Measurements from ENCODE around the gene EPHB1.

EPHB1 gene

DNA sequence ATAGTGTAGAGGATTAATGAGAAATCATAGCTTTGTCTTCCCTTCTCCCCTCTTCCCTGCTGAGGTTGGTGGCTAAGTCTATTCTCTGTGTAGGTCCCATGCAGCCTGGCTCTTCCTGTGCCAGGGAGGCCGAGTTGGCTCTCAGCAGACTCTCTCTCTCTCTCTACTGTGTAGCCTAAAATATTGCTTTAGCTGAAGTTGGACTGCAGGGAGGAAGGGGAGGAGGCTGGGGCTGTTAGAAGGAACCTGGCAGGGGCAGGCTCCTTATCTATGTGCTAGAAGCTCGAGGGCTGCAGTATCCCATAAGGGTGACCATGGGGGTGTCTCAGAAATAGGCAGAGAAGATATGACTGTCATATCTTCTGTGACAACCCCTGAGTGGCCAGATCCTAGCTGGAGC, 160.8 kb downstream of the EPHB1 start:
- TF ChIP-seq, protein P1, sequence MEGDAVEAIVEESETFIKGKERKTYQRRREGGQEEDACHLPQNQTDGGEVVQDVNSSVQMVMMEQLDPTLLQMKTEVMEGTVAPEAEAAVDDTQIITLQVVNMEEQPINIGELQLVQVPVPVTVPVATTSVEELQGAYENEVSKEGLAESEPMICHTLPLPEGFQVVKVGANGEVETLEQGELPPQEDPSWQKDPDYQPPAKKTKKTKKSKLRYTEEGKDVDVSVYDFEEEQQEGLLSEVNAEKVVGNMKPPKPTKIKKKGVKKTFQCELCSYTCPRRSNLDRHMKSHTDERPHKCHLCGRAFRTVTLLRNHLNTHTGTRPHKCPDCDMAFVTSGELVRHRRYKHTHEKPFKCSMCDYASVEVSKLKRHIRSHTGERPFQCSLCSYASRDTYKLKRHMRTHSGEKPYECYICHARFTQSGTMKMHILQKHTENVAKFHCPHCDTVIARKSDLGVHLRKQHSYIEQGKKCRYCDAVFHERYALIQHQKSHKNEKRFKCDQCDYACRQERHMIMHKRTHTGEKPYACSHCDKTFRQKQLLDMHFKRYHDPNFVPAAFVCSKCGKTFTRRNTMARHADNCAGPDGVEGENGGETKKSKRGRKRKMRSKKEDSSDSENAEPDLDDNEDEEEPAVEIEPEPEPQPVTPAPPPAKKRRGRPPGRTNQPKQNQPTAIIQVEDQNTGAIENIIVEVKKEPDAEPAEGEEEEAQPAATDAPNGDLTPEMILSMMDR (IDR thresholded peaks at IDR 0.05; ENCODE audit: low read depth, low read length, missing control alignments), result no peak
- no peak for DNase-seq
- Histone ChIP-seq H3K27me3 (replicated peaks) (no peaks in the 10 kb centered on the region), H3K4me3 (ENCODE audit: low read depth, low read length) (no peak overlapping the region), H3K27ac (no peak overlapping the region), H3K36me3 (replicated peaks) (no peaks in the 10 kb centered on the region)
- in situ Hi-C loops (cut with HindIII; ENCODE audit: low pct_ligation_motif_present, low sequenced_read_pairs), result no loop called here

DNA sequence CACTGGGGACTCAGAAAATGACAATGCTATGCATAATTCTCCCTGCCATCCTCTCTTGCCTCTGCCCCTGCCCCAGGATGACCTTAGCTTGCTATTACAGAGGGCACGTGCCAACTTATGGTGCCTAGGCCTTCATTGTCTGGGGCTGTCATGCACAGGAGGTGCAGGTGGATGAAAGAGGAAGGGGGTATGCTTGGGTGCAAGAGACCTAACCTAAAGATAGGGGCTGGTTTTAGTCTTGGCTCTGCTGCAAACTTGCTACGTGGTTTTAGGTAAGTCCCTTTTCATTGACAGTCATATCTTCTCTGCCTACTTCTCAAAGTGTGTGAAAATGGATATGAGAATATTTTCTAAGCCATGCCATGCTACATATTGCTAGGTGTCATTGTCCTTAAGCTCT, 161.3 kb downstream of the EPHB1 start:
- TF ChIP-seq, protein P1 (IDR thresholded peaks at IDR 0.05; ENCODE audit: low read depth, low read length, missing control alignments), result no peak

DNA sequence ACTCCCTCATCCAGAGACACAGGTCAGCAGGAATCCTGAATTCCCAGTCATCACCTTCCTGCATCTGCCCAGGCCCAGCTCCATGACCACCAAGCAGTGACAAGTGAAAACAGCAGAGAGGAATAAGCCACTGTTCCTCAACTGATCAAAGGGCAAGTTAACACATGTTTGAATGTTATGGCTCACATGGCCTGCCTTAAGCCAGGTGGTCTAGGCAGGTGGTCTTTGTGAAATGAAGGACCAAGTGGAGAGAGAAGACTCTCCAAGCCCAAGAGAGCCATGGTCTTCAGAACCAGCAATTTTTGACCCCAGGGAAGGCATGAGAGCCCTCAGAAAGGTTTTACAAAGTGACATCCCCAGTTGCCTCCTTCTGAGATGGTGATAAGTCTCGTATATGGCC, 161.8 kb downstream of the EPHB1 start:
- TF ChIP-seq, protein P1 (IDR thresholded peaks at IDR 0.05; ENCODE audit: low read depth, low read length, missing control alignments), result no peak
- no peak for DNase-seq
- Histone ChIP-seq H3K27me3 (replicated peaks) (no peaks in the 10 kb centered on the region), H3K4me3 (ENCODE audit: low read depth, low read length) (no peak overlapping the region), H3K36me3 (replicated peaks) (no peaks in the 10 kb centered on the region), H3K27ac (no peak overlapping the region)
- in situ Hi-C loops (cut with HindIII; ENCODE audit: low pct_ligation_motif_present, low sequenced_read_pairs), result no loop called here

More for the DNA sequence above, 161.3 kb downstream of the EPHB1 start:
- Histone ChIP-seq H3K36me3 (replicated peaks) (no peaks in the 10 kb centered on the region), H3K27me3 (replicated peaks) (no peaks in the 10 kb centered on the region), H3K27ac (no peak overlapping the region), H3K4me3 (ENCODE audit: low read depth, low read length) (no peak overlapping the region)
- in situ Hi-C loops (cut with HindIII; ENCODE audit: low pct_ligation_motif_present, low sequenced_read_pairs), result no loop called here
- DNase-seq, result no peak

- H3K27me3 ChIP-seq (replicated peaks), result no peaks in the 10 kb centered on the region
- TF ChIP-seq, protein P1 (IDR thresholded peaks at IDR 0.05; ENCODE audit: low read depth, low read length, missing control alignments), result no peak
- in situ Hi-C loops (cut with HindIII; ENCODE audit: low pct_ligation_motif_present, low sequenced_read_pairs), result no loop called here
- DNase-seq, result no peak
- no peak overlapping the region for H3K27ac ChIP-seq
- no peak overlapping the region for H3K4me3 ChIP-seq (ENCODE audit: low read depth, low read length)
- H3K36me3 ChIP-seq (replicated peaks), result no peaks in the 10 kb centered on the region
These were observed 164.5 kb downstream of the EPHB1 start for GRCh38 chr3:134959516-134959915.

DNA sequence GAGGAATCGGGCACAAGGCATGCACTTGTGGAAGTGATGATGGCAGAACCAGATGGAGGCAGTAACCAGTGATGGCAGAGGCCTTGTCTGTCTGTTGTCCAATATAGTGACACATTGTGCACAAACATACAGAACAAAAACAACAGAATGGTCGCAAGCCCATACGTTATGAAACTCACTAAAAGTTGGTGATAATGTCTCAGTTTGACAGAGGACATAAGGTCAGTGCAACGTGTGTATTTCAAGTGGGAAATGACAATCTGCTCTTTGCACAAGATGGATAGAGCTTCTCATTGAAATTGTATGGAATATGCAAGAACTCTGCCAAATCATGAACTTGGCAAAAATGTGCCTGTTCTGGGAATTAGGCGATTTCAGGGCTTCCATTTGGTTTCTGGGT, 169.2 kb downstream of the EPHB1 start:
- in situ Hi-C loops (cut with HindIII; ENCODE audit: low pct_ligation_motif_present, low sequenced_read_pairs), result no loop called here
- TF ChIP-seq, protein P1 (IDR thresholded peaks at IDR 0.05; ENCODE audit: low read depth, low read length, missing control alignments), result no peak
- DNase-seq, result no peak
- no peaks in the 10 kb centered on the region for H3K27me3 ChIP-seq (replicated peaks)
- H3K27ac ChIP-seq, result no peak overlapping the region
- no peaks in the 10 kb centered on the region for H3K36me3 ChIP-seq (replicated peaks)
- no peak overlapping the region for H3K4me3 ChIP-seq (ENCODE audit: low read depth, low read length)

DNA sequence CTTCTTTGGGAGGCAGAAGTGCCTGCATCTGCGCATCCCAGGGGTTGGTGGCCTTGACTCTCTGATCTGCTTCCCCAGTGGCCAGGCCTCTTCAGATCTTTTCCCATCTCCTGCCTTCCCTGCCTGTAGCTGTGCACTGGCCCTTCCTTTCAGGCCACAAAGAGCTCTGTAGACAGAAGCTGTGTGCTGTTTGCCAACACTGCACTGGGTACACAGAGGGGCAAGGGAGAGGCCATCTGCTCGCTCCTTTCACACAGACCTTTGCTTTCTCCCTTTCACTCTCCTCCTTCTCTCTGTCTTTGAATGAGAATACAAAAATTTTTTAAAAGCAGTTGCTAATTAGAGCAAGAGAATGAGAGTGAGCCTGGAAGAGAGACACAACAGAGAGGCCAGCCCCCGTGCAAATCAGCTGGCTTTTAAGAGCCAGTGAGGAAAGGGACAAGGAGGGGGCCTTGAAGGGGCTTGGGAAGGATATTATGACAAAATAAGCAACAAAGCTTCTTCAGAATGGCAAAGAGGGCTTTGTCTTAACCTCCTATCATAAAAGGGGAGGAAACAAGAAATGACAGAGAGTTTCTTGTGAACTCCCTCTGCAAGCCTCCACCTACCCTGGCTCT, 170.9 kb downstream of the EPHB1 start:
- TF ChIP-seq, protein P1 (IDR thresholded peaks at IDR 0.05; ENCODE audit: low read depth, low read length, missing control alignments), result no peak
- no peaks in the 10 kb centered on the region for H3K27me3 ChIP-seq (replicated peaks)
- in situ Hi-C loops (cut with HindIII; ENCODE audit: low pct_ligation_motif_present, low sequenced_read_pairs), result no loop called here
- no peak overlapping the region for H3K27ac ChIP-seq
- H3K36me3 ChIP-seq (replicated peaks), result no peaks in the 10 kb centered on the region
- no peak for DNase-seq
- no peak overlapping the region for H3K4me3 ChIP-seq (ENCODE audit: low read depth, low read length)

All from brain microvascular endothelial cell (primary cell).